Psoas muscle (tissue), 8 donors: ENCODE data around the gene CACNG6. TPM values are rescaled to one million over a fixed set of nuclear protein-coding genes. Genes with fewer than 3 reads are reported as not detected.

ENCODE experiments used
- ATAC-seq, 4 donors: fragments of 200-7000 bp; cut with Tn5 transposase; one replicate each; pipeline ENCODE4 v1.9.1; 2020; ENCODE audit warnings: moderate library complexity in 3 of 4, mild to moderate bottlenecking in 2 of 4
- DNase-seq, 2 donors: peaks; one replicate each; pipeline ENCODE4 v3.0.0-alpha.2; 2020
- H3K27ac ChIP-seq: fragments of 200-600 bp; one replicate; pipeline ENCODE4 v1.8.0; 2022
- H3K27me3 ChIP-seq, 3 donors: fragments of 200-600 bp in 1 of 3; one replicate each; pipeline versions ENCODE4 v1.6.1 to v1.8.0; 2013 to 2022; ENCODE audit warnings: low read length in 2 of 3, mild to moderate bottlenecking in 2 of 3, moderate library complexity in 1 of 3; ENCODE audit not compliant: insufficient read depth in 3 of 3
- H3K36me3 ChIP-seq, 2 donors: fragments of 200-600 bp in 1 of 2; one replicate each; pipeline versions ENCODE4 v1.6.1 to v1.8.0; 2013 to 2022; ENCODE audit warnings: low read depth in 1 of 2, mild to moderate bottlenecking in 1 of 2, moderate library complexity in 1 of 2; ENCODE audit not compliant: insufficient read depth in 1 of 2
- H3K4me1 ChIP-seq: fragments of 200-600 bp; one replicate; pipeline ENCODE4 v1.8.0; 2022
- H3K4me3 ChIP-seq: fragments of 200-600 bp; one replicate; pipeline ENCODE4 v1.8.0; 2022; ENCODE audit warnings: mild to moderate bottlenecking
- H3K9me3 ChIP-seq: fragments of 200-600 bp; one replicate; pipeline ENCODE4 v1.8.0; 2022
- CTCF ChIP-seq: fragments of 200-600 bp; IDR thresholded peaks from one replicate; pipeline ENCODE4 v1.8.0; 2022; ENCODE audit warnings: antibody characterized with exemption
- WGBS, 3 donors: extraction: QIAGEN DNeasy Blood & Tissue Kit; methylation state at CpG; one replicate each; pipeline versions ENCODE4 v1.1.6 to v1.1.7; 2013; 5-methylcytosine and 5-hydroxymethylcytosine counted together
- intact Hi-C, 2 donors: fragments of 100-400 bp; cut with DNase I; formaldehyde crosslinking; loops; one replicate each; pipeline versions ENCODE4 v1.11.0 to v1.14.2; 2022
- polyA plus RNA-seq, 3 donors: library from polyadenylated mRNA; stranded (reverse); fragments of 200-250 nt; gene quantifications; one replicate each; pipeline ENCODE4 v1.2.3, GENCODE V29; 2013
- total RNA-seq, 4 donors: library from RNA; stranded (reverse); fragmentation: NEBNext Ultra II Directional in 2 of 4; extraction: Animal tissue kit (Norgen Biotek cat#: 25700) in 2 of 4; gene quantifications; one replicate each; pipeline versions ENCODE4 v1.2.1 to v1.2.4, GENCODE V29; 2021 to 2023
- donor health status: healthy with polysubstance abuse.
- donor health status: DM: no; HTN: no; CAD: no; lungs with moderate emphysema.
- donor health status: Bipolar disorder and iron deficiency.
- donor health status: healthy.
- donor health status: DM: yes; HTN: yes; CAD: no.
- donor health status: DM: no; HTN: no; CAD: no.
- donor health status: DM: no; HTN: no; CAD: no.
- donor health status: DM: yes; HTN: yes; CAD: no.

CACNG6 gene
- total and polyA plus RNA-seq, 7 donors, result 2.1 to 33.1 (median 20.4) TPM

GRCh38 chr19:54040003-54040402, 48.6 kb downstream of the CACNG6 start:
- no peaks in the 10 kb centered on the region for H3K36me3 ChIP-seq
- TF ChIP-seq CTCF, result no peak
- no peak overlapping the region for H3K27ac ChIP-seq
- H3K27me3 ChIP-seq, result peaks cover 0 to 17% (median 0%) of the 10 kb centered on the region in 3 donors
- 68 to 78% (median 77%) methylated on average over 4 of the region's 4 CpGs for WGBS, 3 donors
- H3K4me1 ChIP-seq, result no peaks in the 10 kb centered on the region
- intact Hi-C loops, result no loop called here
- no peak for ATAC-seq
- no peak overlapping the region for H3K4me3 ChIP-seq
- DNase-seq, result no peak
- no peaks in the 10 kb centered on the region for H3K9me3 ChIP-seq

- intact Hi-C loops, result no loop called here
- no peak overlapping the region for H3K27ac ChIP-seq
- H3K9me3 ChIP-seq, result no peaks in the 10 kb centered on the region
- 59 to 62% (median 60%) methylated on average over 9 of the region's 9 CpGs for WGBS, 3 donors
- no peaks in the 10 kb centered on the region for H3K4me1 ChIP-seq
- TF ChIP-seq CTCF, result no peak
- peaks cover 0 to 17% (median 4%) of the 10 kb centered on the region in 3 donors for H3K27me3 ChIP-seq
- H3K4me3 ChIP-seq, result no peak overlapping the region
- DNase-seq (no peak), ATAC-seq (no peak)
- H3K36me3 ChIP-seq, result no peaks in the 10 kb centered on the region
These were observed 50.7 kb downstream of the CACNG6 start for GRCh38 chr19:54041969-54042606.

- DNase-seq, result no peak
- H3K9me3 ChIP-seq, result no peaks in the 10 kb centered on the region
- no peaks in the 10 kb centered on the region for H3K36me3 ChIP-seq
- H3K27ac ChIP-seq, result no peak overlapping the region
- 58 to 81% (median 71%) methylated on average over 3 of the region's 3 CpGs for WGBS, 3 donors
- peaks cover 0 to 17% (median 4%) of the 10 kb centered on the region in 3 donors for H3K27me3 ChIP-seq
- TF ChIP-seq CTCF, result no peak
- ATAC-seq, result no peak
- no peak overlapping the region for H3K4me3 ChIP-seq
- H3K4me1 ChIP-seq, result no peaks in the 10 kb centered on the region
- intact Hi-C loops, result no loop called here
These were observed 51.6 kb downstream of the CACNG6 start for GRCh38 chr19:54042989-54043388.

DNA sequence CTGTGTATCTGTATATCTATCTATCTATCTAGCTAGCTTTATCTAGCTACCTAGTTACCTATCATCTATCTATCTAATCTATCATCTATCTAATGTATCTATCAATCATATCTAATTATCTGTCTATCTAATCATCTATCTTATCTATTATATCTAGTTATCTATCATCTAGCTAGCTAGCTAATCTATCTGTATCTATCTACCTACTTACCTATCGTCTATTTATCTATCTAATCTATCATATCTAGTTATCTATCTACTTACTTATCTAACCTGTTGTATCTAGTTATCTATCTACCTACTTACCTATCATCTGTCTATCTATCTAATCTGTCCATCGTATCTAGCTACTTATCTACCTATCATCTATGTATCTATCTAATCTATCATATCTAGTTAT, 54.3 kb downstream of the CACNG6 start:
- no peak for ATAC-seq
- intact Hi-C loops, result no loop called here
- no peak for DNase-seq
- TF ChIP-seq CTCF, result no peak
- peaks cover 0 to 10% (median 4%) of the 10 kb centered on the region in 3 donors for H3K27me3 ChIP-seq
- H3K4me1 ChIP-seq, result no peaks in the 10 kb centered on the region
- no peak overlapping the region for H3K4me3 ChIP-seq
- no peak overlapping the region for H3K27ac ChIP-seq
- WGBS, 3 donors, result 77 to 92% (median 82%) methylated on average over 2 of the region's 2 CpGs
- H3K36me3 ChIP-seq, result no peaks in the 10 kb centered on the region
- no peaks in the 10 kb centered on the region for H3K9me3 ChIP-seq

DNA sequence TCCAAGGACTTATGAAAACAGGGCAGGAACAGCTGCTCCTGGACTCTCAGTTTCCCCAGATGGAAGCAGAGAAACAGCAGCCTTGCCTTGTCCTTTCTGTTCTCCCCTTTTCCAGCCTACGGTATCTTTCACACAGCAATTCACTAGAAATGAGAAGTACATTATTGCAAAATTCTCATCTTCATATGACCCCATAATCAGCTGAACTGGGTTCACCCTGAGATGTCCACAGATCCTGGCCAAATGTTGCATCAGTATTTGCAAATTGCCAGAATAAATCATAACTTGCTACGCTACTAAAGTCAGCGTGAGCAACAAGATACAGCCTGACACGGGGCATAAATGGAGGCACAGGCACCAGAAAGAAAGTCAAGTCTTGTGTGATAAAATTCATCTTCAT, 56.2 kb downstream of the CACNG6 start:
- no peak for TF ChIP-seq CTCF
- Histone ChIP-seq H3K27ac (no peak overlapping the region), H3K36me3 (no peaks in the 10 kb centered on the region), H3K27me3 (peaks cover 0 to 10% (median 4%) of the 10 kb centered on the region in 3 donors), H3K4me3 (no peak overlapping the region), H3K9me3 (no peaks in the 10 kb centered on the region), H3K4me1 (no peaks in the 10 kb centered on the region)
- DNase-seq (no peak), ATAC-seq (no peak)
- WGBS, 3 donors, result 73 to 84% (median 74%) methylated on average over 4 of the region's 4 CpGs
- intact Hi-C loops, result no loop called here
